T47D (cell line): Measurements from ENCODE around the gene DNAAF5.

Experiments used
- DNase-seq, 2 experiments: peaks; one replicate each; pipeline versions ENCODE4 v3.0.0 to v3.0.0-alpha.2; 2011 to 2012; ENCODE audit warnings: low read depth in 1 of 2, low spot score in 1 of 2
- JUND ChIP-seq: IDR thresholded peaks from 2 replicates; pipeline ENCODE4 v1.6.1; 2012; ENCODE audit warnings: low read depth
- in situ Hi-C: cut with HindIII; loops from 2 replicates; pipeline ENCODE4 v1.10.0; 2016; ENCODE audit warnings: low sequenced_read_pairs, low pct_unique_long_range_greater_than_20kb

DNAAF5 gene

GRCh38 chr7:760006-760405 is 33.5 kb downstream of the DNAAF5 start:
- no peak for DNase-seq
- in situ Hi-C loops: no loop called here
- TF ChIP-seq JUND: no peak

GRCh38 chr7:761101-761500 is 34.6 kb downstream of the DNAAF5 start:
- TF ChIP-seq JUND: no peak
- in situ Hi-C loops: no loop called here
- DNase-seq: no peak

- DNase-seq: no peak
- TF ChIP-seq JUND: no peak
- in situ Hi-C loops: no loop called here
Observed at GRCh38 chr7:761631-762030, 35.1 kb downstream of the DNAAF5 start.

GRCh38 chr7:762885-763284 is 36.4 kb downstream of the DNAAF5 start:
- in situ Hi-C loops: no loop called here
- TF ChIP-seq JUND: no peak
- no peak for DNase-seq

- in situ Hi-C loops: no loop called here
- DNase-seq: no peak
- TF ChIP-seq JUND: no peak
Observed at GRCh38 chr7:763762-764161, 37.3 kb downstream of the DNAAF5 start.

- in situ Hi-C loops: no loop called here
- DNase-seq: no peak
- no peak for TF ChIP-seq JUND
Observed at GRCh38 chr7:765383-765782, 38.9 kb downstream of the DNAAF5 start.

- peak; percentile 75 to 95 for DNase-seq
- in situ Hi-C loops: no loop called here
- TF ChIP-seq JUND: no peak
Observed at GRCh38 chr7:767580-767940, 41.1 kb downstream of the DNAAF5 start.

- in situ Hi-C loops: no loop called here
- peak; percentile 93 to 99 for DNase-seq
- no peak for TF ChIP-seq JUND
Observed at GRCh38 chr7:767941-768731, 41.6 kb downstream of the DNAAF5 start.

- in situ Hi-C loops: no loop called here
- no peak for TF ChIP-seq JUND
- DNase-seq: no peak
Observed at GRCh38 chr7:768881-769504, 42.5 kb downstream of the DNAAF5 start.

GRCh38 chr7:770336-770735 is 43.8 kb downstream of the DNAAF5 start:
- in situ Hi-C loops: no loop called here
- no peak for DNase-seq
- no peak for TF ChIP-seq JUND

GRCh38 chr7:770741-771166 is 44.3 kb downstream of the DNAAF5 start:
- DNase-seq: no peak
- TF ChIP-seq JUND: no peak

GRCh38 chr7:771234-772004 is 44.9 kb downstream of the DNAAF5 start:
- in situ Hi-C loops: no loop called here
- no peak for DNase-seq
- no peak for TF ChIP-seq JUND

More at GRCh38 chr7:770741-771166, 44.3 kb downstream of the DNAAF5 start:
- in situ Hi-C loops: no loop called here

GRCh38 chr7:772005-772294 is 45.5 kb downstream of the DNAAF5 start:
- in situ Hi-C loops: no loop called here
- DNase-seq: no peak
- no peak for TF ChIP-seq JUND

GRCh38 chr7:772392-772791 is 45.9 kb downstream of the DNAAF5 start:
- in situ Hi-C loops: no loop called here
- TF ChIP-seq JUND: no peak
- no peak for DNase-seq
